ENCODE data around the gene NUP210.
A peak's percentile ranks its signal among the peaks of the same experiment; 100 is the strongest.

Gene NUP210

GRCh38 chr3:13305623-13306022 lies 114.5 kb downstream of the NUP210 start:
- Mint-ChIP-seq H3K4me1 (peaks cover 4% of the 10 kb centered on the region), H3K9me3 (no peaks in the 10 kb centered on the region), H3K36me3 (ENCODE audit: low read depth) (no peaks in the 10 kb centered on the region), H3K27me3 (peaks cover 2% of the 10 kb centered on the region), H3K4me3 (no peak overlapping the region), H3K27ac (no peak overlapping the region)
- DNase-seq, result no peak
- ATAC-seq, result no peak

- DNase-seq (no peak), ATAC-seq (no peak)
- no peak overlapping the region for H3K4me3 Mint-ChIP-seq
- no peaks in the 10 kb centered on the region for H3K9me3 Mint-ChIP-seq
- no peaks in the 10 kb centered on the region for H3K36me3 Mint-ChIP-seq (ENCODE audit: low read depth)
- no peak overlapping the region for H3K27ac Mint-ChIP-seq
- H3K4me1 Mint-ChIP-seq, result peaks cover 4% of the 10 kb centered on the region
- peaks cover 2% of the 10 kb centered on the region for H3K27me3 Mint-ChIP-seq
These were observed 116.7 kb downstream of the NUP210 start for GRCh38 chr3:13303410-13303809.

GRCh38 chr3:13301286-13301987 lies 118.7 kb downstream of the NUP210 start:
- Mint-ChIP-seq H3K4me1 (peaks cover 5% of the 10 kb centered on the region), H3K36me3 (ENCODE audit: low read depth) (no peaks in the 10 kb centered on the region), H3K27me3 (peaks cover 7% of the 10 kb centered on the region), H3K4me3 (no peak overlapping the region), H3K9me3 (no peaks in the 10 kb centered on the region), H3K27ac (no peak overlapping the region)
- DNase-seq (no peak), ATAC-seq (no peak)

- Mint-ChIP-seq H3K9me3 (no peaks in the 10 kb centered on the region), H3K27me3 (peaks cover 7% of the 10 kb centered on the region), H3K4me1 (peaks cover 8% of the 10 kb centered on the region), H3K27ac (no peak overlapping the region), H3K4me3 (no peak overlapping the region), H3K36me3 (ENCODE audit: low read depth) (no peaks in the 10 kb centered on the region)
- DNase-seq (no peak), ATAC-seq (no peak)
These were observed 119.4 kb downstream of the NUP210 start for GRCh38 chr3:13300546-13301285.

- Mint-ChIP-seq H3K4me1 (peaks cover 8% of the 10 kb centered on the region), H3K36me3 (ENCODE audit: low read depth) (no peaks in the 10 kb centered on the region), H3K9me3 (no peaks in the 10 kb centered on the region), H3K27ac (no peak overlapping the region), H3K4me3 (no peak overlapping the region), H3K27me3 (peaks cover 10% of the 10 kb centered on the region)
- DNase-seq (no peak), ATAC-seq (no peak)
These were observed 120.5 kb downstream of the NUP210 start for GRCh38 chr3:13299531-13300155.

- Mint-ChIP-seq H3K9me3 (no peaks in the 10 kb centered on the region), H3K4me3 (no peak overlapping the region), H3K4me1 (peaks cover 8% of the 10 kb centered on the region), H3K27ac (no peak overlapping the region), H3K36me3 (ENCODE audit: low read depth) (no peaks in the 10 kb centered on the region), H3K27me3 (peaks cover 22% of the 10 kb centered on the region)
- DNase-seq, result no peak
- ATAC-seq, result no peak
These were observed 123.5 kb downstream of the NUP210 start for GRCh38 chr3:13296662-13297061.

GRCh38 chr3:13294442-13295351 lies 125.4 kb downstream of the NUP210 start:
- Mint-ChIP-seq H3K4me3 (peak overlapping the region; percentile 10), H3K36me3 (ENCODE audit: low read depth) (no peaks in the 10 kb centered on the region), H3K9me3 (no peaks in the 10 kb centered on the region), H3K4me1 (peaks cover 6% of the 10 kb centered on the region), H3K27me3 (peaks cover 20% of the 10 kb centered on the region), H3K27ac (no peak overlapping the region)
- ATAC-seq, result no peak
- no peak for DNase-seq

- Mint-ChIP-seq H3K4me1 (peaks cover 6% of the 10 kb centered on the region), H3K27ac (no peak overlapping the region), H3K4me3 (no peak overlapping the region), H3K9me3 (peaks cover 1% of the 10 kb centered on the region), H3K36me3 (ENCODE audit: low read depth) (no peaks in the 10 kb centered on the region), H3K27me3 (peaks cover 26% of the 10 kb centered on the region)
- DNase-seq, result no peak
- no peak for ATAC-seq
These were observed 127.7 kb downstream of the NUP210 start for GRCh38 chr3:13292375-13292774.

GRCh38 chr3:13290941-13291340 lies 129.2 kb downstream of the NUP210 start:
- peaks cover 31% of the 10 kb centered on the region for H3K27me3 Mint-ChIP-seq
- peaks cover 15% of the 10 kb centered on the region for H3K9me3 Mint-ChIP-seq
- peaks cover 5% of the 10 kb centered on the region for H3K36me3 Mint-ChIP-seq (ENCODE audit: low read depth)
- DNase-seq (no peak), ATAC-seq (no peak)
- no peaks in the 10 kb centered on the region for H3K4me1 Mint-ChIP-seq
- no peak overlapping the region for H3K27ac Mint-ChIP-seq
- no peak overlapping the region for H3K4me3 Mint-ChIP-seq

GRCh38 chr3:13289771-13290285 lies 130.3 kb downstream of the NUP210 start:
- ATAC-seq, result no peak
- no peak overlapping the region for H3K27ac Mint-ChIP-seq
- peaks cover 5% of the 10 kb centered on the region for H3K36me3 Mint-ChIP-seq (ENCODE audit: low read depth)
- no peak for DNase-seq
- no peaks in the 10 kb centered on the region for H3K4me1 Mint-ChIP-seq
- peaks cover 32% of the 10 kb centered on the region for H3K27me3 Mint-ChIP-seq
- no peak overlapping the region for H3K4me3 Mint-ChIP-seq
- H3K9me3 Mint-ChIP-seq, result peaks cover 15% of the 10 kb centered on the region

- peak; percentile 52 for ATAC-seq
- H3K36me3 Mint-ChIP-seq (ENCODE audit: low read depth), result peaks cover 13% of the 10 kb centered on the region
- H3K4me3 Mint-ChIP-seq, result no peak overlapping the region
These were observed 131.1 kb downstream of the NUP210 start for GRCh38 chr3:13288732-13289718.

GRCh38 chr3:13287833-13288232 lies 132.3 kb downstream of the NUP210 start:
- Mint-ChIP-seq H3K4me1 (peaks cover 3% of the 10 kb centered on the region), H3K36me3 (ENCODE audit: low read depth) (peaks cover 17% of the 10 kb centered on the region), H3K4me3 (no peak overlapping the region), H3K9me3 (peaks cover 24% of the 10 kb centered on the region), H3K27me3 (peaks cover 42% of the 10 kb centered on the region), H3K27ac (no peak overlapping the region)
- ATAC-seq (no peak), DNase-seq (no peak)

More at GRCh38 chr3:13288732-13289718, 131.1 kb downstream of the NUP210 start:
- H3K4me1 Mint-ChIP-seq, result no peaks in the 10 kb centered on the region
- no peak overlapping the region for H3K27ac Mint-ChIP-seq
- H3K9me3 Mint-ChIP-seq, result peaks cover 21% of the 10 kb centered on the region
- peaks cover 39% of the 10 kb centered on the region for H3K27me3 Mint-ChIP-seq
- DNase-seq, result no peak

GRCh38 chr3:13286873-13287272 lies 133.2 kb downstream of the NUP210 start:
- no peak overlapping the region for H3K27ac Mint-ChIP-seq
- no peak for DNase-seq
- H3K4me3 Mint-ChIP-seq, result no peak overlapping the region
- peaks cover 39% of the 10 kb centered on the region for H3K27me3 Mint-ChIP-seq
- peaks cover 24% of the 10 kb centered on the region for H3K9me3 Mint-ChIP-seq
- peaks cover 4% of the 10 kb centered on the region for H3K4me1 Mint-ChIP-seq
- ATAC-seq, result no peak
- H3K36me3 Mint-ChIP-seq (ENCODE audit: low read depth), result peaks cover 17% of the 10 kb centered on the region

Data from activated naive CD8-positive, alpha-beta T cell treated with anti-CD3 and anti-CD28 coated beads, Interleukin-2, amount 50 U/mL, for 24 hours (primary cell).